C4-2B (cell line): ENCODE results near the gene BHLHA15.

Source experiments
- H3K27ac ChIP-seq: fragments of 450-650 bp; 2 replicates; pipeline ENCODE4 v1.5.1; 2017
- CTCF ChIP-seq: fragments of 450-650 bp; conservative IDR thresholded peaks from 2 replicates; pipeline ENCODE4 v1.5.1; 2017; ENCODE audit warnings: mild to moderate bottlenecking
- ZFX ChIP-seq: fragments of 450-650 bp; IDR thresholded peaks from 2 replicates; pipeline ENCODE4 v1.6.1; 2017

The BHLHA15 gene

GRCh38 chr7:98211221-98211675 is at the start of gene BHLHA15:
Gene BHLHA15 (plus strand): TSS chr7:98211439. CDS start chr7:98212310, 871 bp downstream.
- no peak for TF ChIP-seq ZFX
- TF ChIP-seq CTCF, result no peak
- peak within 1 kb of the TSS; percentile 97 for H3K27ac ChIP-seq

DNA sequence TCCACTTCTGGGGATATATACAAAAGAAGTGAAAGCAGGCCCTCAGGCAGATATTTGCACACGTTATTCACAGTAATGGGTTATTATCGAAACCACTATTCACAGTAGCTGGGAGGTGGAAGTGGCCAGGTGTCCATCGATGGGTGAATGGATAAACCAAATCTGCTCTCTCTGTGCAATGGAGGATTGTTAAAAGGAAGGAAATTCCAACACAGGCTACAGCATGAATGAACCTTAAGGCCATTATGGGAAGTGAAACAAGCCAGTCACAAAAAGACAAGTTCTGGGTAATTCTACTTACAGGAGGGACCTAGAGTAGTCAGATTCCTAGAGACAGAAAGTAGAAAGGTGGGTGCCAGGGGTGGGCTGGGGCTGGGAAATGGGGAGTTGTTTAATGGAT is 48.5 kb upstream of the BHLHA15 start:
- TF ChIP-seq CTCF (no peak), ZFX (no peak)
- no peak overlapping the region for H3K27ac ChIP-seq

GRCh38 chr7:98163269-98163668 is 48.0 kb upstream of the BHLHA15 start:
- H3K27ac ChIP-seq, result peak overlapping the region; percentile 13; the same call in 1 of the 2 replicates
- TF ChIP-seq CTCF (no peak), ZFX (no peak)

DNA sequence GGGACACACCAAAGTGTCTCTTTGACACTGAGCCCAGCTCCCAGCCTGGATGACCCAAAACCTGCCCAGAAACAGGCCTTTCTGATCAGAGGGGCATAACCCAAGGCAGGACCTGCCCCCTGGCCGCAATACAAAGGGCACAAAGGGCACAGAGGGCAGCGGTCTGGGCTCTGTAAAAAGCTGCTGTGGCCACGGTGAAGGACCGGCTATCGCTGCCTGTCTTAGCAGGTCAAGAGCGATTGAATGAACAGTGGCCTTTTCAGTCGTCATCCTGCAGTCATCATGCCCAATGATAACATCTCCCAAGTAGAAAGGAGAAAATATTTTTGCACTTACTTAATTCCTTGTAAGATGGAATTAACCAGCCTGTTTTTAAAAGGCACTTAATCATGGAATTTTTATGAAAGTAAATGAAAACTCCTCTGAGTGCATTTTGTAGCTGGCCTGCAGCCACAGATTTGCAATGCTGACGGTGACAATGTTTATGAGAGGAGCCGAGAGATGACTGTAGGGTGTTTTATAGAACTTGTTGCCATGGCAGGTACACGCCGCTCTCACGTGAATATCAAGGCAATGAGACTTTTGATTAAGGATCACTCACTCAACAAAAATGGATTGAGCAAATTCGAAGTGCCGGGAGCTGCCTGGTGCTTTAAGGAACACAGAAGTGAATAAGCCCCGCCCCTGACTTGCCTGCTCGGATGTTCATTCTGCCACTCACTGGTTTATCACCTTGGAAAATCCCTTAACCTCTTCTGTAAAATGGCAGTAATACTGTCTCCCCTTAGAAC is 47.3 kb upstream of the BHLHA15 start:
- TF ChIP-seq CTCF (no peak), ZFX (no peak)
- H3K27ac ChIP-seq, result peak overlapping the region; percentile 13; the same call in 1 of the 2 replicates

DNA sequence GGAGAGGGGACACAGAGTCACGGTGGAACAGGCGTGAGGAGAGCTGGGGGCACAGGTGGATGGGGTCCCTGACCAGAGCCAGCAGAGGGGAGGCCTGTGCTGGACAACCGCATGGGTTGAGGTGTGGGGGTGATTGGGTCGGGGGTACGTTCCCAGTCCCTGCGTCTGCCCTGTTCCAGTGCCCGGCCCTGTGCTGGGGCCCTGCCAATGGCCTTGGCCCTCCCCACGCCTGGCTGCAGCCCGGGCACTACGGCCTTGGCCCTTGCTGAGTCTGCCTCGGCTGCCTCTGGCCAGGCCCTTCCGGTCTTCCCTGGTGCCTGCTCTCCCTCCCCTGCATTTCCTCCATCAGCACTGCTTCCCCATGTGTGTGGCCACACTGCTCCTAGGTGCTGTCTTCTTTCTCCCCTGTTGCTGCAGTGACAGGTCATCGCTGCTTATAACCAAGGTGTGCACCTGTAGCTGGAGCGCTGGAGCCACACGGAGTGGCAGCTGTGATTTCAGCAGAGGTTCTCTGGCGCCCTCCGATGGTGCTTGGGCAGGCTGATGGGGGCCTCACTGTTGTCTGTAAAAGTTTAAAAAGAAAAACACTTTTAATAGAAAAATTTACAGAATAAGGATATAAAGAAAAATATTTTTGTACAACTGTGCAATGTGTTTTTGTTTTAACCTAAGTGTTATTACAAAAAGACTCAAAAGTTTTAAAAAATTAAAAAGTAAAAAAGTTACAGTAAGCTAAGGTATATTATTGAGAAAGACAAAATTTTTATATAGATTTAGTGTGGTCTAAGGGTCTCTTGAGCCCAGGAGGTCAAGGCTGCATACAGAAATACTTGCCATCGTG is 45.2 kb upstream of the BHLHA15 start:
- H3K27ac ChIP-seq, result no peak overlapping the region
- peak; percentile 89 for TF ChIP-seq CTCF
- no peak for TF ChIP-seq ZFX

- H3K27ac ChIP-seq, result no peak overlapping the region
- TF ChIP-seq ZFX (no peak), CTCF (no peak)
These were observed 44.6 kb upstream of the BHLHA15 start for GRCh38 chr7:98166668-98166970.

DNA sequence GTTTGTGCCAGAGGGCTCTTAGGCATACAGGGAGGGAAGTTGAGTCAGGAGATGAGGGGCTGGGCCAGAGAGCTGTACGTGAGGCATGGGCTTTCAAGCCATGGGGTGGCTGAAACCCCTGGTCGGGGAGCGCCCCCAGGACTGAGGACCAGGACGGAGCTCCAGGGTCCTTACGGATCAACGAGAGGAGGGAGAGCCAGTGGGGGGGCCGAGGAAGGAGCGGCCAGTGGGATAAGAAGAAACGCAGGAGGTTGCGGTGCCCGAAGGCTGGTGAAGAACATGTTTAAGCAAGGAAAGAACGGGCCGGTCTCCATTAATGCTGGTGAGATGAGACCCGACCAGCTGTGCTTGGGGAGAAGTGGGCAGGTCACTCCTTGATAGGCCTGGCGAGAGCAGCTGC is 43.6 kb upstream of the BHLHA15 start:
- H3K27ac ChIP-seq, result no peak overlapping the region
- TF ChIP-seq CTCF, result no peak
- no peak for TF ChIP-seq ZFX
